ENCODE measurements around the gene KLHDC4. TPM values are rescaled to one million over a fixed set of nuclear protein-coding genes. Genes with fewer than 3 reads are reported as not detected.

Gene KLHDC4
- total and polyA plus RNA-seq, 5 donors from 2014 or later: 17.0 to 104 (median 17.5) TPM

GRCh38 chr16:87662254-87663204 lies 103.3 kb downstream of the KLHDC4 start:
- Histone ChIP-seq H3K9me3 (ENCODE audit: control insufficient read depth in 2 of 2, low read length in 2 of 2) (no peaks in the 10 kb centered on the region), H3K27ac (ENCODE audit: insufficient read depth, low read length, poor library complexity, severe bottlenecking) (no peak overlapping the region), H3K36me3 (ENCODE audit: control insufficient read depth, insufficient read depth, low read length) (no peaks in the 10 kb centered on the region), H3K27me3 (ENCODE audit: control insufficient read depth, insufficient read depth, low read length) (no peaks in the 10 kb centered on the region), H3K4me3 (ENCODE audit: low read depth, low read length) (no peak overlapping the region), H3K4me1 (ENCODE audit: control insufficient read depth, insufficient read depth, low read length, poor library complexity, severe bottlenecking) (no peaks in the 10 kb centered on the region)
- H3K36me3 Mint-ChIP-seq: no peaks in the 10 kb centered on the region
- H3K4me3 Mint-ChIP-seq: no peak overlapping the region
- ATAC-seq (ENCODE audit: low read depth in 2 of 2) (no peak), DNase-seq (no peak)
- H3K4me1 Mint-ChIP-seq: no peaks in the 10 kb centered on the region
- H3K9me3 Mint-ChIP-seq: peaks cover 0 to 3% (median 0%) of the 10 kb centered on the region in 7 donors
- no peak overlapping the region for H3K27ac Mint-ChIP-seq
- H3K27me3 Mint-ChIP-seq: peaks cover 14% of the 10 kb centered on the region

GRCh38 chr16:87661561-87661960 lies 104.2 kb downstream of the KLHDC4 start:
- DNase-seq: peak in 1 of 3 donors; percentile 22
- H3K4me3 ChIP-seq (ENCODE audit: low read depth, low read length): no peak overlapping the region
- H3K36me3 ChIP-seq (ENCODE audit: control insufficient read depth, insufficient read depth, low read length): no peaks in the 10 kb centered on the region
- no peak overlapping the region for H3K27ac ChIP-seq (ENCODE audit: insufficient read depth, low read length, poor library complexity, severe bottlenecking)
- no peaks in the 10 kb centered on the region for H3K9me3 ChIP-seq (ENCODE audit: control insufficient read depth in 2 of 2, low read length in 2 of 2)
- Mint-ChIP-seq H3K27ac (peak overlapping the region in 1 of 3 donors; percentile 20), H3K36me3 (no peaks in the 10 kb centered on the region), H3K4me1 (no peaks in the 10 kb centered on the region), H3K27me3 (peaks cover 14% of the 10 kb centered on the region), H3K9me3 (peaks cover 0 to 4% (median 0%) of the 10 kb centered on the region in 7 donors), H3K4me3 (no peak overlapping the region)
- H3K27me3 ChIP-seq (ENCODE audit: control insufficient read depth, insufficient read depth, low read length): no peaks in the 10 kb centered on the region
- peak; percentile 31 to 50 for ATAC-seq (ENCODE audit: low read depth in 2 of 2)
- no peaks in the 10 kb centered on the region for H3K4me1 ChIP-seq (ENCODE audit: control insufficient read depth, insufficient read depth, low read length, poor library complexity, severe bottlenecking)

- H3K36me3 ChIP-seq (ENCODE audit: control insufficient read depth, insufficient read depth, low read length): no peaks in the 10 kb centered on the region
- no peak overlapping the region for H3K4me3 ChIP-seq (ENCODE audit: low read depth, low read length)
- Mint-ChIP-seq H3K27me3 (peaks cover 12% of the 10 kb centered on the region), H3K4me3 (no peak overlapping the region), H3K36me3 (no peaks in the 10 kb centered on the region), H3K9me3 (peaks cover 0 to 4% (median 0%) of the 10 kb centered on the region in 7 donors), H3K27ac (no peak overlapping the region), H3K4me1 (no peaks in the 10 kb centered on the region)
- H3K27ac ChIP-seq (ENCODE audit: insufficient read depth, low read length, poor library complexity, severe bottlenecking): no peak overlapping the region
- no peaks in the 10 kb centered on the region for H3K9me3 ChIP-seq (ENCODE audit: control insufficient read depth in 2 of 2, low read length in 2 of 2)
- no peaks in the 10 kb centered on the region for H3K4me1 ChIP-seq (ENCODE audit: control insufficient read depth, insufficient read depth, low read length, poor library complexity, severe bottlenecking)
- ATAC-seq (ENCODE audit: low read depth in 2 of 2) (no peak), DNase-seq (no peak)
- H3K27me3 ChIP-seq (ENCODE audit: control insufficient read depth, insufficient read depth, low read length): no peaks in the 10 kb centered on the region
Observed at GRCh38 chr16:87658564-87659225, 107.1 kb downstream of the KLHDC4 start.

Other genes starting within 250 kb of the KLHDC4 start
- not detected for gene JPH3, start 163.5 kb downstream of the KLHDC4 start, total RNA-seq
- gene JPH3, start 163.5 kb downstream of the KLHDC4 start, polyA plus RNA-seq: not detected
- 111 TPM for gene SLC7A5, start 103.5 kb upstream of the KLHDC4 start, total RNA-seq
- gene SLC7A5, start 103.5 kb upstream of the KLHDC4 start, polyA plus RNA-seq: 10 to 100 TPM; 10.3 to 13.3 (median 11.9) TPM
- gene CA5A, start 170.5 kb upstream of the KLHDC4 start, total RNA-seq: not detected
- gene CA5A, start 170.5 kb upstream of the KLHDC4 start, polyA plus RNA-seq: not detected
- gene BANP, start 185.4 kb upstream of the KLHDC4 start, total RNA-seq: 114 TPM
- 10 to 100 TPM; 20.4 to 27.6 (median 25.9) TPM for gene BANP, start 185.4 kb upstream of the KLHDC4 start, polyA plus RNA-seq

Measured in CD4-positive, CD25-positive, alpha-beta regulatory T cell (primary cell).